Germinal center (tissue), 1 donor: ENCODE results near the gene MBIP.

ENCODE experiments used
- DNase-seq: peaks from one replicate; pipeline ENCODE4 v3.0.0; 2012; ENCODE audit warnings: mixed read lengths, low spot score

MBIP gene

GRCh38 chr14:36260970-36261640 lies 59.3 kb downstream of the MBIP start:
- DNase-seq: no peak

GRCh38 chr14:36258241-36258640 lies 62.2 kb downstream of the MBIP start:
- DNase-seq: no peak

- DNase-seq: no peak
These were observed 64.2 kb downstream of the MBIP start for GRCh38 chr14:36256126-36256801.

- DNase-seq: no peak
These were observed 66.3 kb downstream of the MBIP start for GRCh38 chr14:36254020-36254624.
